Choroid plexus epithelial cell (primary cell): ENCODE measurements around the gene KANK2.
"Not testable (repeated sequence)": the region's sequence is repeated elsewhere in the genome, so short reads cannot be mapped to it uniquely, and the experiment has no call there.

ENCODE experiments used
- DNase-seq: peaks from one replicate; pipeline ENCODE4 v3.0.0-alpha.2; 2010; ENCODE audit warnings: low read depth
- H3K4me3 ChIP-seq: 2 replicates; pipeline ENCODE4 v1.5.1; 2011; ENCODE audit warnings: low read depth, mild to moderate bottlenecking, control low read depth, low read length, moderate library complexity
- TF ChIP-seq, protein P1 (sequence below): conservative IDR thresholded peaks from 2 replicates; pipeline ENCODE4 v1.5.1; 2011; ENCODE audit warnings: low read depth, mild to moderate bottlenecking, control low read depth, inconsistent platforms, low read length, moderate library complexity

The KANK2 gene

DNA sequence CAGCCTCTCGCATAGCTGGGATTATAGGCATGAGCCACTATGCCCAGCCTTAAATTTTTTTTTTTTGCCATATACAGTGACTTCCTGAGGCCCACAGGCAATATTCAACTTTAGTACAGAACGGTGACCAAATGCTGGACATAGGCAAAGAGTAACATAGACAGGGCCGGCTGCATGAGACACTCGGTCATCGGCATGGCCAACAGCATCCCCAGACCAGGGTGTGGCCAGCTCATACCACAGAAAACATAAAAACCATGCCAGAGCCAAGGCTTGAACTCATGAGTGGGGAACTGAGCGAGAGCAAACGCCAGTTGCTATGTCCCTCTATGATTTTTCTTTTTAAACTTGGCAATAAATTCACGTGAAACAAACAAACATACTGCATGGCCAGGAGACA lies 17.0 kb downstream of the KANK2 start:
- no peak overlapping the region for H3K4me3 ChIP-seq
- TF ChIP-seq, protein P1, sequence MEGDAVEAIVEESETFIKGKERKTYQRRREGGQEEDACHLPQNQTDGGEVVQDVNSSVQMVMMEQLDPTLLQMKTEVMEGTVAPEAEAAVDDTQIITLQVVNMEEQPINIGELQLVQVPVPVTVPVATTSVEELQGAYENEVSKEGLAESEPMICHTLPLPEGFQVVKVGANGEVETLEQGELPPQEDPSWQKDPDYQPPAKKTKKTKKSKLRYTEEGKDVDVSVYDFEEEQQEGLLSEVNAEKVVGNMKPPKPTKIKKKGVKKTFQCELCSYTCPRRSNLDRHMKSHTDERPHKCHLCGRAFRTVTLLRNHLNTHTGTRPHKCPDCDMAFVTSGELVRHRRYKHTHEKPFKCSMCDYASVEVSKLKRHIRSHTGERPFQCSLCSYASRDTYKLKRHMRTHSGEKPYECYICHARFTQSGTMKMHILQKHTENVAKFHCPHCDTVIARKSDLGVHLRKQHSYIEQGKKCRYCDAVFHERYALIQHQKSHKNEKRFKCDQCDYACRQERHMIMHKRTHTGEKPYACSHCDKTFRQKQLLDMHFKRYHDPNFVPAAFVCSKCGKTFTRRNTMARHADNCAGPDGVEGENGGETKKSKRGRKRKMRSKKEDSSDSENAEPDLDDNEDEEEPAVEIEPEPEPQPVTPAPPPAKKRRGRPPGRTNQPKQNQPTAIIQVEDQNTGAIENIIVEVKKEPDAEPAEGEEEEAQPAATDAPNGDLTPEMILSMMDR = no peak
- no peak for DNase-seq

DNA sequence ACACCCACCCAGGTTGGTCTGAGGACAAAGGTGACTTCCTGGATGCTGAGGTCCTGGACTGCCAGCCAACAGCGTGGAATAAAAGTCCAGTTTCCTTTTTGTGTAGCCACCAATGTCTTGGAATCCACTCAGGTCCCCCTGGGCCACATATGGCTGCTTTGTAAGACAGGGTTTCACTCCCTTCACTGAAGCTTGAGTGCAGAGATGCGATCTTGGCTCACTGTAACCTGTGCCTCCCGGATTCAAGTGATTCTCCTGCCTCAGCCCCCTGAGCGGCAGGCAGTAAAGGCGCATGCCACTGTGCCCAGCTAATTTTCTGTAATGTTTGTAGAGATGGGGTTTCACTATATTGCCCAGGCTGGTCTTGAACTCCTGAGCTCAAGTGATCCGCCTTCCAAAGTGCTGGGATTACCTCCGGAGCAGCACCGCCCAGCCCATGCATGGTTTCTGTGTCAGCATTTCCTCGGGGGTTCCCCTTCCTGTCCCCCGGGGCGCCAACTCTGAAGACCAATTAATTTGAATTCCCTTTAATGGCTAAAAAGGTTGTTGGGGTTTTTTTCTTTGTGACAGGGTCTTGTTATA lies 17.5 kb downstream of the KANK2 start:
- H3K4me3 ChIP-seq = no peak overlapping the region
- peak; percentile 23 for DNase-seq
- TF ChIP-seq, protein P1 = no peak

DNA sequence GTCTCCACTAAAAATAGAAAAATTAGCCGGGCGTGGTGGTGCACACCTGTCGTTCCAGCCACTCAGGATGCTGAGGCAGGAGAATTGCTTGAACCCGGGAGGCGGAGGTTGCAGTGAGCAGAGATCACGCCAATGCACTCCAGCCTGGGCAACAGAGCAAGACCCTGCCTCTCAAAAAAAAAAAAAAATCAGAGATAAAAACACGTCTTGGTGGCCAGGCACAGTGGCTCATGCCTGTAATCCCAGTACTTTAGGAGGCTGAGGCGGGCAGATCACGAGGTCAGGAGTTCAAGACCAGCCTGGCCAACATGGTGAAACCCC lies 18.2 kb downstream of the KANK2 start:
- not testable (repeated sequence) for H3K4me3 ChIP-seq, DNase-seq

DNA sequence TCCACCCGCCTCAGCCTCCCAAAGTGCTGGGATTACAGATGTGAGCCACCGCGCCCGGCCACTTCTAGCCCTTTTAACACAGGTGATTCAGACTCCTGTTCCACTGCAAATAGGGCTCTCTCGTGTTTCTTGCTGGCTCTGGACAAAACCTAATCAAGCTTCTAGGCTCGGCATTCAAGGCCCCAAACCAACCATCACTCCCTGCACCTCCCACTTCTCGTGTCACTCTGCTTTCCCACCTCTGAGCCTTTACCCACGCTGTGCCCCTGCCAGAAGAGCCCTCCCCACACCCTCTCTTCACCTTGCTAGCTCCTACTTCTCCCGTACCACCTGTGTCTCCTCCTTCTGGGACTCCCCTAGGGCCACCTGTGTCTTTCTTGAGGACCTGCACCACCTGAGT lies 19.8 kb downstream of the KANK2 start:
- DNase-seq = no peak
- H3K4me3 ChIP-seq = no peak overlapping the region
- TF ChIP-seq, protein P1 = no peak

DNA sequence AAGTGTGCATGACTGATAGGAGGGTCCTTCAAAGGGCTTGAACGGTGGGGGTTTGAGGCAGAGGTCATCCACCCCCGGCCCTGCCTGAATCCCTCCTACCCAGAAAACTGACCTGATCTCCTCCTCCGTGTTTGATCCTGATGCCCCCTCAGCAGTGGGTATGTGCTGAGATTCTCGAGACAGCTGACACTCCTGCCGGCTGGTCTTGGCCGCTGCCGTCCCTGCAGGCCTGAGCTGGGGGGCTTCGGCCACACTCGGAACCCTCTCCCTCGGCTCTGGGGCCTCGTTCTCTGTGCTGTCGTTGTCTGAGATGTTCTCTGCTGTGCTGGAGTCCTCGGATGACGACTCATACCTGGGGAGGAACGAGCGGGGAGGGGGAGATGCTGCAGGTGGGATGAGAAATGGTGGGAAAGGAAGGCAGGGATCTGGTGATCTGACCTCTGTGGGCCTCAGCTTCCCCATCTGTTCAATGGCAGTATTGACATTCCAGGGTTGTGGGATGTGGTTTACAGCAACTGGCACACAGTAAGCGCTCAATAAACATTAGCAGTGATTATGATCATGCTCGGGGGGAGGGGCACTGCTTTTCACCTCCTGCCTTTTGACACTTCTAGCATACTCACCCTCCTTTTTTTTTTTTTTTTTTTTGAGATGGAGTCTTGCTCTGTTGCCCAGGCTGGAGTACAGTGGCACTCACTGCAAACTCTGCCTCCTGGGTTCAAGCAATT lies 20.7 kb downstream of the KANK2 start:
- TF ChIP-seq, protein P1 = no peak
- DNase-seq = no peak
- no peak overlapping the region for H3K4me3 ChIP-seq

DNA sequence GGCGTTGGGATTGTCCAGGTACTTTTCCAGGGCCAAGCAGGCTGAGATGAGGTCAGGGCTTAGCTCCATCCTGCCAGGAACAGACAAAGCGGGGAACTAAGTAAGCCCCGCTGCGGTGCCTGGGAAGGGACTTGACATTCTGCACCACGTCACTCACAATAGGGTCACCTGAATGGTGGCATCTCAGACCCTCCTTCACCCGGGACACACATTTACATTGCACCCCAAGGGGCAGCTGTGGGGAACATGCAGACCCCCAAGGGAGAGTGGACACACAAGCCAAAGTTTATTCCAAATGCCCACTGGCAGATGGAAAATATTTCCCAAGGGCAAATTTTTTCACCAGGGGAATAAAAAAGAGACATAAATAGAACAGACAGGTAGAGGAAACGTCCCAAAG lies 21.4 kb downstream of the KANK2 start:
- H3K4me3 ChIP-seq = no peak overlapping the region
- DNase-seq = no peak
- TF ChIP-seq, protein P1 = no peak

DNA sequence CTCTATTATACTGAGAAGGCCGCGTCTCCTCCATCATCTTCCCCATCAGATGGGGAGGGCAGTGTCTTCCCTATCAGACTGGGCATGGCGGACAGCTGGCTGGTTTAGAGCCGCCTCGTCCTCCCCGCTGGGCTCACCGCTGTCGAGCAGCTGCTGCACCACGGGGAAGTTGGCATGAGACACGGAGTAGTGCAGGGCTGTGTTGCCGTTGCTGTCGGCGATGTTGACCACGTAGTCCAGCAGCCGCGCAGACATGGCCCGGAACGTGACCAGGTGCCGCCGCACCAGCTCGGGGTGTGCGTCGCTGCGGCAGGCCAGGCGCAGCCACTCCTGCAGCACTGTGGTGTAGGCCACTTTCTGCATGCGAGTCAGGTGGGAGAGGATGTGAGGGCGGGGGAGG lies 23.0 kb downstream of the KANK2 start:
- DNase-seq = no peak
- no peak overlapping the region for H3K4me3 ChIP-seq
- TF ChIP-seq, protein P1 = no peak
